HepG2 (cell line): Measurements from ENCODE around the gene MMUT. TPM values are rescaled to one million over a fixed set of nuclear protein-coding genes. Genes with fewer than 3 reads are reported as not detected.

Source experiments
- ATF7 ChIP-seq, 2 experiments: fragments of 450-650 bp in 1 of 2; sonication (generic) in 1 of 2; formaldehyde crosslinking in 1 of 2; IDR thresholded peaks; 2 replicates each; pipeline versions ENCODE4 v1.4.0 to v1.6.1; 2016 to 2020; ENCODE audit warnings: antibody characterized with exemption in 1 of 2, mild to moderate bottlenecking in 1 of 2, missing genetic modification reagents in 1 of 2
- BRCA1 ChIP-seq: sonication (generic); formaldehyde crosslinking; IDR thresholded peaks from 2 replicates; pipeline ENCODE4 v1.4.0; 2020; ENCODE audit warnings: missing genetic modification reagents
- CREM ChIP-seq, 2 experiments: sonication (generic) in 1 of 2; formaldehyde crosslinking in 1 of 2; IDR thresholded peaks; 2 replicates each; pipeline versions ENCODE4 v1.4.0 to v1.6.1; 2016 to 2020; ENCODE audit warnings: antibody characterized with exemption in 1 of 2, mild to moderate bottlenecking in 1 of 2, missing genetic modification reagents in 1 of 2
- HDAC2 ChIP-seq: sonication (generic); formaldehyde crosslinking; IDR thresholded peaks from 2 replicates; pipeline ENCODE4 v1.4.0; 2020; ENCODE audit warnings: missing genetic modification reagents
- HMGA1 ChIP-seq: sonication (generic); formaldehyde crosslinking; conservative IDR thresholded peaks from 2 replicates; pipeline ENCODE4 v1.4.0; 2020; ENCODE audit warnings: missing genetic modification reagents
- MBD4 ChIP-seq: IDR thresholded peaks from 2 replicates; pipeline ENCODE4 v1.6.1; 2012; ENCODE audit warnings: low read length, inconsistent platforms, borderline replicate concordance
- MEIS1 ChIP-seq: sonication (generic); formaldehyde crosslinking; IDR thresholded peaks from 2 replicates; pipeline ENCODE4 v1.9.0; 2021; ENCODE audit warnings: mild to moderate bottlenecking, missing genetic modification reagents, moderate library complexity, borderline replicate concordance
- NAIF1 ChIP-seq: sonication (generic); formaldehyde crosslinking; IDR thresholded peaks from 2 replicates; pipeline ENCODE4 v1.5.0; 2020; ENCODE audit warnings: mild to moderate bottlenecking, missing genetic modification reagents, borderline replicate concordance
- NR2C2 ChIP-seq: sonication (generic); formaldehyde crosslinking; IDR thresholded peaks from 2 replicates; pipeline ENCODE4 v1.4.0; 2020; ENCODE audit warnings: missing genetic modification reagents, mild to moderate bottlenecking, moderate library complexity, borderline replicate concordance
- SP140L ChIP-seq: sonication (generic); formaldehyde crosslinking; IDR thresholded peaks from 2 replicates; pipeline ENCODE4 v1.4.0; 2020; ENCODE audit warnings: missing genetic modification reagents, borderline replicate concordance
- SYNCRIP ChIP-seq: fragments of 200-400 bp; formaldehyde crosslinking; IDR thresholded peaks from 2 replicates; pipeline ENCODE4 v1.6.1; 2018; ENCODE audit warnings: mild to moderate bottlenecking, low read depth, low read length; ENCODE audit not compliant: insufficient read depth
- TP53 ChIP-seq: sonication (generic); formaldehyde crosslinking; conservative IDR thresholded peaks from 2 replicates; pipeline ENCODE4 v1.4.0; 2020; ENCODE audit warnings: missing genetic modification reagents
- ZBTB8A ChIP-seq: sonication (generic); formaldehyde crosslinking; IDR thresholded peaks from 2 replicates; pipeline ENCODE4 v1.4.0; 2020; ENCODE audit warnings: mild to moderate bottlenecking, low read depth, missing genetic modification reagents, borderline replicate concordance
- ZFAT ChIP-seq: sonication (generic); formaldehyde crosslinking; conservative IDR thresholded peaks from 2 replicates; pipeline ENCODE4 v1.8.1; 2023; ENCODE audit warnings: missing genetic modification reagents, inconsistent platforms
- ZNF180 ChIP-seq: sonication (generic); formaldehyde crosslinking; IDR thresholded peaks from 2 replicates; pipeline ENCODE4 v1.4.0; 2020; ENCODE audit warnings: low read depth, missing genetic modification reagents, borderline replicate concordance
- ZNF552 ChIP-seq: sonication (generic); formaldehyde crosslinking; IDR thresholded peaks from 2 replicates; pipeline ENCODE4 v1.9.0; 2022; ENCODE audit warnings: missing genetic modification reagents, mild to moderate bottlenecking, borderline replicate concordance
- ZNF605 ChIP-seq: sonication (generic); formaldehyde crosslinking; IDR thresholded peaks from 2 replicates; pipeline ENCODE4 v1.8.0; 2022; ENCODE audit warnings: mild to moderate bottlenecking, missing genetic modification reagents
- ZSCAN21 ChIP-seq: sonication (generic); formaldehyde crosslinking; IDR thresholded peaks from 2 replicates; pipeline ENCODE4 v1.8.0; 2022; ENCODE audit warnings: mild to moderate bottlenecking, missing genetic modification reagents, moderate library complexity, borderline replicate concordance
- polyA plus RNA-seq, 8 experiments: library from polyadenylated mRNA; depleted of rRNA in 3 of 8; stranded (reverse) in 7 of 8; unstranded in 1 of 8; fragments of >200 nt; fragmentation: Illumina TruSeq in 4 of 8; extraction: Trizol in 4 of 8; gene quantifications; 2 replicates each; pipeline versions ENCODE4 v1.2.1 to v1.2.3, GENCODE V29; 2011 to 2016; ENCODE audit warnings: low read depth in 4 of 8, missing spikeins in 1 of 8, mixed read lengths in 1 of 8; ENCODE audit not compliant: insufficient read depth in 1 of 8
- total RNA-seq, 5 experiments: library from RNA; depleted of rRNA; stranded (reverse); fragments of >200 nt; fragmentation: Illumina TruSeq; extraction: Trizol; gene quantifications; 2 replicates each; pipeline ENCODE4 v1.2.3, GENCODE V29; 2016; ENCODE audit warnings: low read depth in 1 of 5
- TF ChIP-seq, protein P1 (sequence below): IDR thresholded peaks from 2 replicates; pipeline ENCODE4 v1.6.1; 2012; ENCODE audit warnings: low read depth, low read length, improper control_type of control experiment
- TF ChIP-seq, protein P2 (sequence below): sonication (generic); formaldehyde crosslinking; IDR thresholded peaks from 2 replicates; pipeline ENCODE4 v1.5.1; 2020; ENCODE audit warnings: mild to moderate bottlenecking, missing genetic modification reagents, borderline replicate concordance
- TF ChIP-seq, protein P3 (sequence below): sonication (generic); formaldehyde crosslinking; IDR thresholded peaks from 2 replicates; pipeline ENCODE4 v1.5.0; 2020; ENCODE audit warnings: missing genetic modification reagents, mild to moderate bottlenecking, borderline replicate concordance
- TF ChIP-seq, protein P4 (sequence below): sonication (generic); formaldehyde crosslinking; IDR thresholded peaks from 2 replicates; pipeline ENCODE4 v1.9.0; 2022; ENCODE audit warnings: low read depth, missing genetic modification reagents
- TF ChIP-seq, protein P5 (sequence below): sonication (generic); formaldehyde crosslinking; IDR thresholded peaks from 2 replicates; pipeline ENCODE4 v1.4.0; 2020; ENCODE audit warnings: missing genetic modification reagents

The MMUT gene
- total and polyA plus RNA-seq, 2 of the 13 experiments (the other 11 are each of a cell fraction or from before 2014, with no cell fraction given), result 16.1 to 20.5 TPM

DNA sequence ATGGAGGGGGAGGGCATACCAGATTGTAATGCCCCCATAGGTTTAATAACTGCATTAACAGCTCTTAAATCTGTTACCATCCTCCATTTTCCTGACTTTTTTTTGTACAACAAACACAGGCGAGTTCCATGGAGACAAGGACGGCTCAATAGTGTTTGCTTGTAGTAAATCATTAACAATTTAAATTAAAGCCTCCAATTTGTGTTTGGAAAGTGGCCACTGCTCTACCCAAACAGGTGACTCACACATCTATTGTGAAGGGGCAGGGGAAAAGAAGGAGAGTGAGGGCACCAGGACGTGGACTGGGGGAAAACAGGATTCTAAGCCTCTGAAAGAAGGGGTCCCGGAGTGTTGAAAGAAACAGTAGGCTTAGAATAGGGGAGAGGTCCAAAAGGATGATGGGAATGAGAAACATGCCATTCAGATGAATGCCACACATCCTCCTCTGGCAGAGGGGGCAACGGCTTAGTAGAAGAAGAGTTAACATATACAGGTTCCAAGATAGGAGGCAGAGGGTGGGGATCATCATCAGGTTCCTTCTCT lies 43.6 kb upstream of the MMUT start (continued):
- TF ChIP-seq MBD4 (0 out of 2 replicates have a peak, but pooled peaks have one; percentile 16), TP53 (CRISPR knock-in tag) (no peak), SP140L (no peak), ZFAT (no peak), HDAC2 (CRISPR knock-in tag) (0 out of 2 replicates have a peak, but pooled peaks have one; percentile 17), CREM (IDR thresholded peaks at IDR 0.05) (no peak), CREM (CRISPR knock-in tag; IDR thresholded peaks at IDR 0.05) (no peak), HMGA1 (CRISPR knock-in tag) (no peak), BRCA1 (CRISPR knock-in tag) (no peak), NAIF1 (CRISPR knock-in tag) (no peak), SYNCRIP (no peak), ZNF552 (CRISPR knock-in tag) (no peak), MEIS1 (CRISPR knock-in tag) (no peak; the same call in 1 of the 2 replicates), ZBTB8A (CRISPR knock-in tag) (no peak), NR2C2 (CRISPR knock-in tag) (no peak), ZNF180 (CRISPR knock-in tag) (no peak), ATF7 (IDR thresholded peaks at IDR 0.05) (no peak), ATF7 (CRISPR knock-in tag; IDR thresholded peaks at IDR 0.05) (no peak), ZSCAN21 (CRISPR knock-in tag) (no peak), ZNF605 (CRISPR knock-in tag) (peak; percentile 64; the same call in 1 of the 2 replicates)
- TF ChIP-seq, protein P1, sequence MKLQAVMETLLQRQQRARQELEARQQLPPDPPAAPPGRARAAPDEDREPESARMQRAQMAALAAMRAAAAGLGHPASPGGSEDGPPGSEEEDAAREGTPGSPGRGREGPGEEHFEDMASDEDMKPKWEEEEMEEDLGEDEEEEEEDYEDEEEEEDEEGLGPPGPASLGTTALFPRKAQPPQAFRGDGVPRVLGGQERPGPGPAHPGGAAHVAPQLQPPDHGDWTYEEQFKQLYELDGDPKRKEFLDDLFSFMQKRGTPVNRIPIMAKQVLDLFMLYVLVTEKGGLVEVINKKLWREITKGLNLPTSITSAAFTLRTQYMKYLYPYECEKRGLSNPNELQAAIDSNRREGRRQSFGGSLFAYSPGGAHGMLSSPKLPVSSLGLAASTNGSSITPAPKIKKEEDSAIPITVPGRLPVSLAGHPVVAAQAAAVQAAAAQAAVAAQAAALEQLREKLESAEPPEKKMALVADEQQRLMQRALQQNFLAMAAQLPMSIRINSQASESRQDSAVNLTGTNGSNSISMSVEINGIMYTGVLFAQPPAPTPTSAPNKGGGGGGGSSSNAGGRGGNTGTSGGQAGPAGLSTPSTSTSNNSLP, result peak; percentile 82; the same call in 1 of the 2 replicates
- TF ChIP-seq, protein P2, sequence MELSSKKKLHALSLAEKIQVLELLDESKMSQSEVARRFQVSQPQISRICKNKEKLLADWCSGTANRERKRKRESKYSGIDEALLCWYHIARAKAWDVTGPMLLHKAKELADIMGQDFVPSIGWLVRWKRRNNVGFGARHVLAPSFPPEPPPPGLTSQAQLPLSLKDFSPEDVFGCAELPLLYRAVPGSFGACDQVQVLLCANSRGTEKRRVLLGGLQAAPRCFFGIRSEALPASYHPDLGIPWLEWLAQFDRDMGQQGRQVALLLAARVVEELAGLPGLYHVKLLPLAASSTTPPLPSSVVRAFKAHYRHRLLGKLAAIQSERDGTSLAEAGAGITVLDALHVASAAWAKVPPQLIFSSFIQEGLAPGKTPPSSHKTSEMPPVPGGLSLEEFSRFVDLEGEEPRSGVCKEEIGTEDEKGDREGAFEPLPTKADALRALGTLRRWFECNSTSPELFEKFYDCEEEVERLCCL (CRISPR knock-in tag), result no peak
- TF ChIP-seq, protein P3, sequence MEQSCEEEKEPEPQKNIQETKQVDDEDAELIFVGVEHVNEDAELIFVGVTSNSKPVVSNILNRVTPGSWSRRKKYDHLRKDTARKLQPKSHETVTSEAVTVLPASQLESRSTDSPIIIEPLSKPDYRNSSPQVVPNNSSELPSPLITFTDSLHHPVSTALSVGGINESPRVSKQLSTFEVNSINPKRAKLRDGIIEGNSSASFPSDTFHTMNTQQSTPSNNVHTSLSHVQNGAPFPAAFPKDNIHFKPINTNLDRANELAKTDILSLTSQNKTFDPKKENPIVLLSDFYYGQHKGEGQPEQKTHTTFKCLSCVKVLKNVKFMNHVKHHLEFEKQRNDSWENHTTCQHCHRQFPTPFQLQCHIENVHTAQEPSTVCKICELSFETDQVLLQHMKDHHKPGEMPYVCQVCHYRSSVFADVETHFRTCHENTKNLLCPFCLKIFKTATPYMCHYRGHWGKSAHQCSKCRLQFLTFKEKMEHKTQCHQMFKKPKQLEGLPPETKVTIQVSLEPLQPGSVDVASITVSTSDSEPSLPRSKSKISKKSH (CRISPR knock-in tag), result no peak
- TF ChIP-seq, protein P4, sequence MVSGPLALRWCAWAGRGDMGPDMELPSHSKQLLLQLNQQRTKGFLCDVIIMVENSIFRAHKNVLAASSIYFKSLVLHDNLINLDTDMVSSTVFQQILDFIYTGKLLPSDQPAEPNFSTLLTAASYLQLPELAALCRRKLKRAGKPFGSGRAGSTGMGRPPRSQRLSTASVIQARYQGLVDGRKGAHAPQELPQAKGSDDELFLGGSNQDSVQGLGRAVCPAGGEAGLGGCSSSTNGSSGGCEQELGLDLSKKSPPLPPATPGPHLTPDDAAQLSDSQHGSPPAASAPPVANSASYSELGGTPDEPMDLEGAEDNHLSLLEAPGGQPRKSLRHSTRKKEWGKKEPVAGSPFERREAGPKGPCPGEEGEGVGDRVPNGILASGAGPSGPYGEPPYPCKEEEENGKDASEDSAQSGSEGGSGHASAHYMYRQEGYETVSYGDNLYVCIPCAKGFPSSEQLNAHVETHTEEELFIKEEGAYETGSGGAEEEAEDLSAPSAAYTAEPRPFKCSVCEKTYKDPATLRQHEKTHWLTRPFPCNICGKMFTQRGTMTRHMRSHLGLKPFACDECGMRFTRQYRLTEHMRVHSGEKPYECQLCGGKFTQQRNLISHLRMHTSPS, result no peak
- TF ChIP-seq, protein P5, sequence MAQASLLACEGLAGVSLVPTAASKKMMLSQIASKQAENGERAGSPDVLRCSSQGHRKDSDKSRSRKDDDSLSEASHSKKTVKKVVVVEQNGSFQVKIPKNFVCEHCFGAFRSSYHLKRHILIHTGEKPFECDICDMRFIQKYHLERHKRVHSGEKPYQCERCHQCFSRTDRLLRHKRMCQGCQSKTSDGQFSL (CRISPR knock-in tag), result no peak
